Measurements from ENCODE around the gene TRAF2. TPM values are rescaled to one million over a fixed set of nuclear protein-coding genes. Genes with fewer than 3 reads are reported as not detected.

TRAF2 gene
- total and polyA plus RNA-seq, 4 donors: 4.7 to 14.9 (median 6.8) TPM

GRCh38 chr9:136964833-136965422, 78.6 kb downstream of the TRAF2 start:
- Histone ChIP-seq H3K27me3 (ENCODE audit: control insufficient read depth in 4 of 4, insufficient read depth in 4 of 4, low read length in 3 of 4) (no peaks in the 10 kb centered on the region), H3K4me1 (ENCODE audit: control insufficient read depth in 4 of 4, insufficient read depth in 4 of 4, low read length in 3 of 4) (peaks cover 0 to 2% (median 0%) of the 10 kb centered on the region in 4 donors), H3K9me3 (ENCODE audit: control insufficient read depth in 4 of 4, low read length in 3 of 4) (no peaks in the 10 kb centered on the region), H3K4me3 (ENCODE audit: low read depth in 1 of 3, low read length in 3 of 3) (no peak overlapping the region), H3K36me3 (ENCODE audit: control insufficient read depth in 4 of 4, insufficient read depth in 3 of 4, low read depth in 1 of 4, low read length in 3 of 4) (no peaks in the 10 kb centered on the region), H3K27ac (ENCODE audit: low read depth in 1 of 2, low read length in 2 of 2) (no peak overlapping the region), H3K9ac (ENCODE audit: low read depth in 1 of 2, low read length in 2 of 2) (no peak overlapping the region)
- no peak for TF ChIP-seq ATF3 (IDR thresholded peaks at IDR 0.05)
- no peak for TF ChIP-seq GABPA (IDR thresholded peaks at IDR 0.05 in 1 of 2, conservative IDR thresholded peaks at IDR 0.05 in 1 of 2)
- TF ChIP-seq HNF4A (conservative IDR thresholded peaks at IDR 0.05): no peak
- TF ChIP-seq JUND (IDR thresholded peaks at IDR 0.05): no peak
- TF ChIP-seq RXRA (IDR thresholded peaks at IDR 0.05): no peak
- TF ChIP-seq TAF1 (conservative IDR thresholded peaks at IDR 0.05): no peak
- no peak for TF ChIP-seq RAD21 (IDR thresholded peaks at IDR 0.05)
- TF ChIP-seq HNF4G (IDR thresholded peaks at IDR 0.05): no peak
- no peak for TF ChIP-seq SP1 (IDR thresholded peaks at IDR 0.05)
- TF ChIP-seq YY1 (IDR thresholded peaks at IDR 0.05): no peak
- WGBS: 83% methylated on average over 26 of the region's 26 CpGs
- no peak for DNase-seq (ENCODE audit: low spot score)

- no peak for DNase-seq (ENCODE audit: low spot score)
Measured at GRCh38 chr9:136965771-136966484, 79.6 kb downstream of the TRAF2 start.

More at GRCh38 chr9:136965771-136966484, 79.6 kb downstream of the TRAF2 start:
- TF ChIP-seq FOXA1 (IDR thresholded peaks at IDR 0.05) (no peak), RXRA (IDR thresholded peaks at IDR 0.05) (no peak), ZBTB33 (IDR thresholded peaks at IDR 0.05) (no peak), JUND (IDR thresholded peaks at IDR 0.05) (no peak), NR2F2 (IDR thresholded peaks at IDR 0.05) (no peak), RAD21 (IDR thresholded peaks at IDR 0.05) (no peak), GABPA (IDR thresholded peaks at IDR 0.05 in 1 of 2, conservative IDR thresholded peaks at IDR 0.05 in 1 of 2) (no peak), FOXA2 (IDR thresholded peaks at IDR 0.05) (no peak), SP1 (IDR thresholded peaks at IDR 0.05) (no peak), HNF4G (IDR thresholded peaks at IDR 0.05) (no peak), ATF3 (IDR thresholded peaks at IDR 0.05) (no peak), CTCF (IDR thresholded peaks at IDR 0.05; ENCODE audit: low read depth, low read length, missing input control) (no peak), REST (IDR thresholded peaks at IDR 0.05) (no peak), EGR1 (IDR thresholded peaks at IDR 0.05; ENCODE audit: low read depth in 2 of 2) (no peak), YY1 (IDR thresholded peaks at IDR 0.05) (no peak), MAX (IDR thresholded peaks at IDR 0.05) (no peak), TAF1 (conservative IDR thresholded peaks at IDR 0.05) (no peak), HNF4A (conservative IDR thresholded peaks at IDR 0.05) (no peak)
- Histone ChIP-seq H3K4me3 (ENCODE audit: low read depth in 1 of 3, low read length in 3 of 3) (no peak overlapping the region), H3K9ac (ENCODE audit: low read depth in 1 of 2, low read length in 2 of 2) (no peak overlapping the region), H3K9me3 (ENCODE audit: control insufficient read depth in 4 of 4, low read length in 3 of 4) (no peaks in the 10 kb centered on the region), H3K27me3 (ENCODE audit: control insufficient read depth in 4 of 4, insufficient read depth in 4 of 4, low read length in 3 of 4) (no peaks in the 10 kb centered on the region), H3K27ac (ENCODE audit: low read depth in 1 of 2, low read length in 2 of 2) (no peak overlapping the region), H3K4me1 (ENCODE audit: control insufficient read depth in 4 of 4, insufficient read depth in 4 of 4, low read length in 3 of 4) (peaks cover 0 to 2% (median 0%) of the 10 kb centered on the region in 4 donors), H3K36me3 (ENCODE audit: control insufficient read depth in 4 of 4, insufficient read depth in 3 of 4, low read depth in 1 of 4, low read length in 3 of 4) (no peaks in the 10 kb centered on the region)
- WGBS: 28% methylated on average over 23 of the region's 23 CpGs
